Body of pancreas (tissue), 4 donors: Measurements from ENCODE around the gene SPEF2.

Source experiments
- POLR2A ChIP-seq, 3 donors: fragments of 450-650 bp; IDR thresholded peaks; one replicate each; pipeline ENCODE4 v1.6.1; 2016; ENCODE audit warnings: antibody characterized with exemption in 3 of 3, mild to moderate bottlenecking in 2 of 3
- TF ChIP-seq, protein P1 (sequence below), 7 experiments: fragments of 450-650 bp in 4 of 7; fragments of 200-600 bp in 3 of 7; sonication (generic) in 3 of 7; IDR thresholded peaks; one replicate each; pipeline ENCODE4 v1.5.1; 2016 to 2019; ENCODE audit warnings: antibody characterized with exemption in 7 of 7

DNA sequence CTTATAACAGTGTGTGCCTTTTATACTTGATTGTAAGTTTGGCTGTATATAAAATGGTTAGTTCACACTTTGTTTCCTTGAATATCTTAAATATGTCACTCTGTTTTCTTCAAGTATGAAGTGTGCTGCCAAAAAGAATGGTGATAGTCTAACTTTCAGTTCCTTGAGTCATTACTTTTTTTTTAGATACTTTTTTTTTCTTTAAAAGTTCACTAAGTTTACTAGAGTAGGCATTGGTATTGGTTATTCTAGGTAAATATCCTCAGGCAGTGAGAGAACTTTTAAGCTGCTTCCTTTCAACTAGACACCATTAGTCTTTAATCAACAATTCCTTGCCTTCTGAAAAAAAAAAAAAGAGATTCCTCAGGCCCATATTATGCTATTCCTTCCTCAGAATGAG is 41.9 kb downstream of the SPEF2 start:
- TF ChIP-seq, protein P1, sequence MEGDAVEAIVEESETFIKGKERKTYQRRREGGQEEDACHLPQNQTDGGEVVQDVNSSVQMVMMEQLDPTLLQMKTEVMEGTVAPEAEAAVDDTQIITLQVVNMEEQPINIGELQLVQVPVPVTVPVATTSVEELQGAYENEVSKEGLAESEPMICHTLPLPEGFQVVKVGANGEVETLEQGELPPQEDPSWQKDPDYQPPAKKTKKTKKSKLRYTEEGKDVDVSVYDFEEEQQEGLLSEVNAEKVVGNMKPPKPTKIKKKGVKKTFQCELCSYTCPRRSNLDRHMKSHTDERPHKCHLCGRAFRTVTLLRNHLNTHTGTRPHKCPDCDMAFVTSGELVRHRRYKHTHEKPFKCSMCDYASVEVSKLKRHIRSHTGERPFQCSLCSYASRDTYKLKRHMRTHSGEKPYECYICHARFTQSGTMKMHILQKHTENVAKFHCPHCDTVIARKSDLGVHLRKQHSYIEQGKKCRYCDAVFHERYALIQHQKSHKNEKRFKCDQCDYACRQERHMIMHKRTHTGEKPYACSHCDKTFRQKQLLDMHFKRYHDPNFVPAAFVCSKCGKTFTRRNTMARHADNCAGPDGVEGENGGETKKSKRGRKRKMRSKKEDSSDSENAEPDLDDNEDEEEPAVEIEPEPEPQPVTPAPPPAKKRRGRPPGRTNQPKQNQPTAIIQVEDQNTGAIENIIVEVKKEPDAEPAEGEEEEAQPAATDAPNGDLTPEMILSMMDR (IDR thresholded peaks at IDR 0.05) = no peak
- TF ChIP-seq POLR2A (IDR thresholded peaks at IDR 0.05) = no peak
